KOPT-K1 (cell line): Measurements from ENCODE around the gene MRC1.
"Not testable (repeated sequence)": the region's sequence is repeated elsewhere in the genome, so short reads cannot be mapped to it uniquely, and the experiment has no call there.

ENCODE experiments used
- H3K27ac ChIP-seq: fragments of 200-600 bp; sonication (generic); 2 replicates; pipeline ENCODE4 v1.5.1; 2016; ENCODE audit warnings: antibody characterized with exemption, mild to moderate bottlenecking, low read depth, low read length; ENCODE audit not compliant: poor library complexity, severe bottlenecking
- H3K36me3 ChIP-seq: fragments of 200-600 bp; sonication (generic); 2 replicates; pipeline ENCODE4 v1.5.1; 2017; ENCODE audit warnings: antibody characterized with exemption, mild to moderate bottlenecking, low read length, moderate library complexity; ENCODE audit not compliant: insufficient read depth
- H3K9me3 ChIP-seq: fragments of 200-600 bp; sonication (generic); 2 replicates; pipeline ENCODE4 v1.5.1; 2017; ENCODE audit warnings: antibody characterized with exemption, low read length, mild to moderate bottlenecking; ENCODE audit not compliant: insufficient read depth, poor library complexity, severe bottlenecking

The MRC1 gene

DNA sequence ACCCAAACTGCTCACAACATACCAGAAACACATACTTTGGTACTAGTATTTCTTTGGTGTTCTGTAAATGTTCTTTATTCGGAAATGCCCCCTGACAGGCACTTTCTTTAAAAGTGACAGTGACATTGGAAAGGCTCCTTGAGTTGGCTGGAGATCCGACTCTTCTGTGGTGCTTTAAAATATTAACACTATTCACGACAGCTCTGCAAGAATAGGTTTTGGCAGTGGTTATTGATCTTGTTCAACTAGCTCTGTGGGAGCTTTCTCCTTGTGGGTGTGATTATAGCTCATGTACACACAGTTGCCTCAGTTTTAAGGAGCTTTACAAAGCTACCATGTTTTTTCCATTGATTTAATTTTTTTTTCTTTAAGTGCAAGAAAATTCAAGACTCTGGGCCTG is 112.2 kb downstream of the MRC1 start:
- Histone ChIP-seq H3K9me3 (no peaks in the 10 kb centered on the region), H3K36me3 (no peaks in the 10 kb centered on the region)

GRCh38 chr10:17923728-17924127 is 114.6 kb downstream of the MRC1 start:
- H3K27ac ChIP-seq, result no peak overlapping the region
- H3K36me3 ChIP-seq, result no peaks in the 10 kb centered on the region

More for the DNA sequence above, 112.2 kb downstream of the MRC1 start:
- H3K27ac ChIP-seq, result no peak overlapping the region

DNA sequence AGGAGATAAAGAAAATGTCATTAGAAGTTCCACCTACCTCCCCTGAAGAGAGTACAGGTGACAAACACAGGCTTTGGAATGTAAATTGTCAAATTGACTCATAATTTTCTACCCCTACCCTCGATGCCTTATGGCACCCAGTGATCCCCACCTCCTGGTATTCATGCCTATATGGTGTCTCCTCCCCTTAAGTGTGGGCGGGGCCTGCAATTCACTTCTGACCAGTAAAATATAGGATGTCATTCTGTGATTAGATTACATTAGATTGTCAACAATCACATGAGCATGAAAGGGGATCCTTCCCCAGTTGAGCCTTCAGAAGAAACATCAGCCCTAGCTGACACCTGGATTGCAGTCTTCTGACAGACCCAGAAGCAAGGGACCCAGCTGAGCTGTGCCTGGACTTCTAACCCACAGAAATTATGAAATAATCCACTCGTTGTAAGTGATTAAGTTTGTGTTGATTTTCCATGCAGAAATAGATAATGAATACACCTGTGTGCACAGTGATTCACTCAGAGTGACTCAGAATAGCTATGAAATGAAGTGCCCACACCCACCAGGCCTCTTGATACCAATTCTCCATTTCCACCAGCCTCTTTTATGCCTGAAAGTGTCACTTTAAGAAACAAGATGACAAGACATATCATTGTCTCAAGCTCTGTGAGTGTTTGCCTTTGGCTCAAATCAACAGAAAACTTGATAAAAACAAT is 134.0 kb downstream of the MRC1 start:
- H3K36me3 ChIP-seq, result no peaks in the 10 kb centered on the region
- H3K27ac ChIP-seq, result no peak overlapping the region
- H3K9me3 ChIP-seq, result no peaks in the 10 kb centered on the region

More at GRCh38 chr10:17923728-17924127, 114.6 kb downstream of the MRC1 start:
- H3K9me3 ChIP-seq, result no peaks in the 10 kb centered on the region

DNA sequence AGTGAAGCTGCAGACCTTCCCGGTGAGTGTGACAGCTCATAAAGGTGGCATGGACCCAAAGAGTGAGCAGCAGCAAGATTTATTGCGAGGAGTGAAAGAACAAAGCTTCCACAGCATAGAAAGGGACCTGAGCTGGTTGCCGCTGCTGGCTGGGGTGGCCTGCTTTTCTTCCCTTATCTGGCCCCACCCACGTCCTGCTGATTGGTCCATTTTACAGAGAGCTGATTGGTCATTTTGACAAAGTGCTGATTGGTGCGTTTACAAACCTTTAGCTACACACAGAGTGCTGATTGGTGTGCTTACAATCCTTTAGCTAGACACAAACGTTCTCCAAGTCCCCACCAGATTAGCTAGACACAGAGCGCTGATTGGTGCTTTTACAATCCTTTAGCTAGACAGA is 141.1 kb downstream of the MRC1 start:
- not testable (repeated sequence) for H3K27ac ChIP-seq, H3K36me3 ChIP-seq, H3K9me3 ChIP-seq

- no peak overlapping the region for H3K27ac ChIP-seq
- no peaks in the 10 kb centered on the region for H3K9me3 ChIP-seq
- no peaks in the 10 kb centered on the region for H3K36me3 ChIP-seq
Observed at GRCh38 chr10:17950726-17951125, 141.6 kb downstream of the MRC1 start.

DNA sequence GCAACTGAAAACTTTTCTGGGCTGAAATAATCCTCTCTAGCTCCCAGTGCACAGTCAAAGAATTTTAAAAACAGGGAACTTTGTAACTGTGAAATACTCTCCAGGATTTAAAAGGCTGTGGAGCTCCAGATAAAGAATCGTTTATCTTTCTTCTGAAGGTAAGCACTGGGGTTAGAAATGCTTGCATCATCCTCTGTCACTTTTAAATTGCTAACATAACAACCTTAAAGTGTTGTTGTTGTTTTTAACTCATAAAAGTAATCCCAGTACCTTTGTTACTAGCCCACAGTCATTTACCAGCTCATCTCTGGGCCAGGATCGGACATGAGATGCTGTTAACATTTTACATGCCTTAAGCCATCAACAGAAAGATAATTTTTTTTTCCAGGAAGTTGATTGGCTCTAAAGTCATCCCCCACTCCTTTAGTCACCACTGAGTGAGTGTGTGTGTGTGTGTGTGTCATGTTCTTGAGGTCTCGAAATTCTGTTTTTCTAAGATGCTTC is 142.8 kb downstream of the MRC1 start, which contains the start of gene SLC39A12:
Gene SLC39A12 (plus strand): TSS at position 51 of the 504 bp plus-strand sequence. CDS start 1,359 bp downstream, outside the sequence.
- no peaks in the 10 kb centered on the region for H3K36me3 ChIP-seq
- H3K9me3 ChIP-seq, result no peaks in the 10 kb centered on the region
- H3K27ac ChIP-seq, result no peak within 1 kb of the TSS

DNA sequence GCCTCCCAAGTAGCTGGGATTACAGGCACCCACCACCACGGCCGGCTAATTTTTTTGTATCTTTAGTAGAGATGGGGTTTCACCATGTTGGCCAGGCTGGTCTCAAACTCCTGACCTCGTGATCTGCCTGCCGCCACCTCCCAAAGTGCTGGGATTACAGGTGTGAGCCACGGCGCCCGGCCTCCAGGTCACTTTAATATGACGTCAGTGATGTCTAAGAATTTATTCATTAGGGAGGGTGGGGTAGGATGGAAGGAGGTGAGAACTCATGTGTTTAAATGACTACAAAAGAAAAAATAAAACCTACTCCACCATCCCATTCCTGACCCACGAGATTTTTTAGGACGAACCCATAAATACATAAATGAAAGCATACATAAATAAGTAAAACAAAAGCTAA is 145.2 kb downstream of the MRC1 start:
- H3K9me3 ChIP-seq, H3K27ac ChIP-seq: not testable (repeated sequence)

GRCh38 chr10:17954861-17955260 is 145.7 kb downstream of the MRC1 start:
- Histone ChIP-seq H3K27ac (no peak overlapping the region), H3K36me3 (no peaks in the 10 kb centered on the region), H3K9me3 (no peaks in the 10 kb centered on the region)

More for the DNA sequence above, 145.2 kb downstream of the MRC1 start:
- H3K36me3 ChIP-seq, result not testable (repeated sequence)

- Histone ChIP-seq H3K36me3 (no peaks in the 10 kb centered on the region), H3K9me3 (no peaks in the 10 kb centered on the region), H3K27ac (no peak overlapping the region)
Observed at GRCh38 chr10:17958049-17958448, 148.9 kb downstream of the MRC1 start.

DNA sequence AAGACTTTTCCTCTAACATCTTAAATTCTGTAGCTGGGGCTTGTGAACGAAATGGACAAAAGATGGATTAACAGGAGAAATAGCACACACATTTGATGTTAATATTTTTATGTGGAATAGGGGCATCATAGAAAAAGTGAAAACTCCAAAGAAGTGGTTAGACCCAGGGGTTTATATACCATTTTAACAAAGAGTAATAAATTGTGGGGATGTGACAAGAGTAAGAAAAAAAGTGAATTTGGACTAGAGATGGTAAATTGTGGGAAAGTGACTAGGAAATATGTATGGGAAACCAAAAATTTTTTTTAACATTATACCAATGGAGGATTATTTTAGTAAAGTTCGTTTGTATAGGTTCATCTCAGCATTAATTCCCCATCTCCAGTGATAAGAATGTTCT is 150.7 kb downstream of the MRC1 start:
- H3K36me3 ChIP-seq, result no peaks in the 10 kb centered on the region
- no peak overlapping the region for H3K27ac ChIP-seq
- H3K9me3 ChIP-seq, result no peaks in the 10 kb centered on the region
